ENCODE results near the gene CYSLTR2. TPM values are rescaled to one million over a fixed set of nuclear protein-coding genes. Genes with fewer than 3 reads are reported as not detected.

CYSLTR2 gene, protein sequence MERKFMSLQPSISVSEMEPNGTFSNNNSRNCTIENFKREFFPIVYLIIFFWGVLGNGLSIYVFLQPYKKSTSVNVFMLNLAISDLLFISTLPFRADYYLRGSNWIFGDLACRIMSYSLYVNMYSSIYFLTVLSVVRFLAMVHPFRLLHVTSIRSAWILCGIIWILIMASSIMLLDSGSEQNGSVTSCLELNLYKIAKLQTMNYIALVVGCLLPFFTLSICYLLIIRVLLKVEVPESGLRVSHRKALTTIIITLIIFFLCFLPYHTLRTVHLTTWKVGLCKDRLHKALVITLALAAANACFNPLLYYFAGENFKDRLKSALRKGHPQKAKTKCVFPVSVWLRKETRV
- total RNA-seq = 0.19 and 4.8 TPM in 2 replicates

DNA sequence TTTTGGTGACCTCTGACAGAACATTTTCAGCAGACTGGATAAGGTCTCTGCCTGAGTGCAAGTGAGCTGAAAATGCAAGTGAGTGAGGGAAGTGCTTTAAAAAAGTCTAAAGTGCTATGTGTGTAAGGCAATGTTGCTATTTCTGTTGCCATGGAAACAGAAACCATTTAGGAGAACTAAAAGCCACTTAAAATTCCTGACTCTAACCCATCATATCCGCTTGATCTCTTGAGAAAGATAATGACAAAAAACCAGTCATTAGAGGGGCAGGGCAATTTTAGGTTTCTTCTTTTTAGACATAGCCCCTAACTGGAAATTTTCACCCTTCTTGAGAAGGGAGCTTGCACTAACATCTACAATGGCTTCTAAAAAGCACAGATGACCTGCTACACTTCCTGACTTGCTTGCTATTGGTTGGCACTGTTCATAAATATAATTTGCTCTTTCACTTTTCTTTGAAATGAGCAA lies at the start of gene CYSLTR2:
CYSLTR2 (plus strand) TSS at position 458 of the 468 bp plus-strand sequence. CDS start 52,889 bp downstream, outside the sequence.

Other genes starting within 250 kb of the CYSLTR2 start
- gene LPAR6, start 240.8 kb upstream of the CYSLTR2 start, total RNA-seq = 6.5 and 9.6 TPM in 2 replicates
- 8.7 and 9.6 TPM in 2 replicates for gene RCBTB2, start 120.8 kb upstream of the CYSLTR2 start, total RNA-seq

Data from regular cardiac myocyte (primary cell).